A549 (cell line): ENCODE results near the gene REEP6. TPM values are rescaled to one million over a fixed set of nuclear protein-coding genes. Genes with fewer than 3 reads are reported as not detected.

Experiments
- ATAC-seq, 2 experiments: fragments of 200-7000 bp in 1 of 2; fragments of >200 bp in 1 of 2; cut with Nextera tagmentation in 1 of 2; cut with Tn5 transposase in 1 of 2; 3 replicates each; pipeline versions ENCODE4 v1.8.0 to v1.9.1; 2018 to 2020; ENCODE audit warnings: mild to moderate bottlenecking in 1 of 2, moderate library complexity in 1 of 2
- CTCF ChIA-PET: fragments of 300-600 bp; sonication (Branson Sonifier 250); formaldehyde crosslinking; extraction: SDS; loops from one replicate; lab custom pipeline; 2021; ENCODE audit warnings: antibody characterized with exemption, inconsistent platforms; lab: Yijun Ruan, JAX
- POLR2A ChIA-PET: fragments of 350-600 bp; formaldehyde crosslinking; extraction: SDS; loops from one replicate; lab custom pipeline; 2021; ENCODE audit warnings: antibody characterized with exemption, inconsistent platforms; lab: Yijun Ruan, JAX
- DNase-seq, 2 experiments: peaks; one replicate each; pipeline versions ENCODE4 v3.0.0 to v3.0.0-alpha.2; 2011 to 2016; ENCODE audit warnings: low read depth in 1 of 2, low spot score in 1 of 2
- FAIRE-seq: peaks from 2 replicates; lab custom pipeline; 2011; peaks lifted over from hg19 to GRCh38; lab: Jason Lieb, UNC
- H3K27ac ChIP-seq, 2 experiments: fragments of >200 bp; sonication (Bioruptor Twin); formaldehyde crosslinking; 3 replicates each; pipeline ENCODE4 v1.5.1; 2016 to 2017
- H3K4me1 ChIP-seq: fragments of >200 bp; sonication (Bioruptor Twin); formaldehyde crosslinking; 3 replicates; pipeline ENCODE4 v1.6.1; 2016
- H3K4me2 ChIP-seq: fragments of >200 bp; sonication (Bioruptor Twin); formaldehyde crosslinking; 3 replicates; pipeline ENCODE4 v1.6.1; 2016
- H3K4me3 ChIP-seq: fragments of >200 bp; sonication (Bioruptor Twin); formaldehyde crosslinking; 3 replicates; pipeline ENCODE4 v1.5.1; 2016
- H3K9me3 ChIP-seq: fragments of >200 bp; sonication (Bioruptor Twin); formaldehyde crosslinking; 3 replicates; pipeline ENCODE4 v1.6.1; 2016
- CEBPB ChIP-seq, 2 experiments: fragments of >200 bp in 1 of 2; sonication (Bioruptor Twin) in 1 of 2; formaldehyde crosslinking in 1 of 2; IDR thresholded peaks; 2 replicates each; pipeline ENCODE4 v1.6.1; 2012 to 2016
- CHD2 ChIP-seq: fragments of 150-350 bp; IDR thresholded peaks from 2 replicates; pipeline ENCODE4 v1.6.1; 2014; ENCODE audit warnings: low read length; ENCODE audit not compliant: partially characterized antibody
- FOSB ChIP-seq: fragments of 250-450 bp; sonication (Bioruptor Pico); IDR thresholded peaks from 2 replicates; pipeline ENCODE4 v1.5.0; 2020; ENCODE audit warnings: mild to moderate bottlenecking, moderate library complexity
- FOSL2 ChIP-seq, 2 experiments: fragments of 450-650 bp in 1 of 2; fragments of >200 bp in 1 of 2; sonication (Bioruptor Twin) in 1 of 2; formaldehyde crosslinking; IDR thresholded peaks; 2 replicates each; pipeline versions ENCODE4 v1.5.0 to v1.6.1; 2016 to 2020; ENCODE audit warnings: mild to moderate bottlenecking in 1 of 2, moderate library complexity in 1 of 2
- GATA3 ChIP-seq: IDR thresholded peaks from 2 replicates; pipeline ENCODE4 v1.6.1; 2012; ENCODE audit warnings: borderline replicate concordance
- HDAC2 ChIP-seq: fragments of 200-600 bp; sonication (generic); IDR thresholded peaks from 2 replicates; pipeline ENCODE4 v1.6.1; 2016
- HOXA7 ChIP-seq: fragments of 250-450 bp; sonication (Bioruptor Pico); IDR thresholded peaks from 2 replicates; pipeline ENCODE4 v1.5.0; 2020; ENCODE audit warnings: mild to moderate bottlenecking, moderate library complexity
- HOXB5 ChIP-seq: fragments of 250-450 bp; sonication (Bioruptor Pico); IDR thresholded peaks from 2 replicates; pipeline ENCODE4 v1.5.0; 2020; ENCODE audit warnings: mild to moderate bottlenecking, moderate library complexity
- JUN ChIP-seq, 2 experiments: fragments of >200 bp; sonication (Bioruptor Twin); formaldehyde crosslinking; IDR thresholded peaks; 2 replicates in 1 of 2; 3 replicates in 1 of 2; pipeline ENCODE4 v1.6.1; 2016 to 2017
- JUNB ChIP-seq: fragments of >200 bp; sonication (Bioruptor Twin); formaldehyde crosslinking; IDR thresholded peaks from 2 replicates; pipeline ENCODE4 v1.6.1; 2016
- NPAS2 ChIP-seq: fragments of 250-450 bp; sonication (Bioruptor Pico); IDR thresholded peaks from 2 replicates; pipeline ENCODE4 v1.8.0; 2022; ENCODE audit warnings: mild to moderate bottlenecking, moderate library complexity, borderline replicate concordance
- PHF8 ChIP-seq: fragments of 200-600 bp; sonication (generic); IDR thresholded peaks from 2 replicates; pipeline ENCODE4 v1.6.1; 2016; ENCODE audit warnings: low read depth, mild to moderate bottlenecking, antibody characterized with exemption, moderate library complexity, borderline replicate concordance
- POLR2A ChIP-seq: IDR thresholded peaks from 2 replicates; pipeline ENCODE4 v1.6.1; 2012; ENCODE audit warnings: mild to moderate bottlenecking, low read length
- RFX5 ChIP-seq: fragments of 450-650 bp; IDR thresholded peaks from 2 replicates; pipeline ENCODE4 v1.7.1; 2014; ENCODE audit warnings: antibody characterized with exemption, mild to moderate bottlenecking, moderate library complexity
- SMC3 ChIP-seq: fragments of >200 bp; sonication (Bioruptor Twin); formaldehyde crosslinking; IDR thresholded peaks from 3 replicates; pipeline ENCODE4 v1.6.1; 2018; ENCODE audit warnings: inconsistent platforms
- TP53 ChIP-seq: fragments of 250-450 bp; sonication (Bioruptor Pico); IDR thresholded peaks from 2 replicates; pipeline ENCODE4 v1.5.0; 2021; ENCODE audit warnings: mild to moderate bottlenecking, moderate library complexity
- ZFP36 ChIP-seq: fragments of 450-650 bp; IDR thresholded peaks from 2 replicates; pipeline ENCODE4 v1.6.1; 2014; ENCODE audit warnings: borderline replicate concordance; ENCODE audit not compliant: partially characterized antibody
- ZSCAN20 ChIP-seq: fragments of 250-450 bp; sonication (Bioruptor Pico); IDR thresholded peaks from 2 replicates; pipeline ENCODE4 v1.8.0; 2022; ENCODE audit warnings: mild to moderate bottlenecking, moderate library complexity
- WGBS: methylation state at CpG from one replicate; pipeline ENCODE4 v1.1.6; 2017; ENCODE audit errors: missing lambda C conversion rate; 5-methylcytosine and 5-hydroxymethylcytosine counted together
- polyA plus RNA-seq, 4 experiments: library from polyadenylated mRNA; depleted of rRNA in 3 of 4; stranded (reverse); fragments of >200 nt; fragmentation: RNase III in 1 of 4; extraction: RNeasy Plus Mini Kit Qiagen cat#74134 plus additional on column Dnase treatment in 1 of 4; gene quantifications; 2 replicates in 3 of 4; 3 replicates in 1 of 4; pipeline ENCODE4 v1.2.3, GENCODE V29; 2011 to 2017
- TF ChIP-seq, protein P1 (sequence below): fragments of 200-600 bp; sonication (generic); IDR thresholded peaks from 2 replicates; pipeline ENCODE4 v1.6.1; 2016; ENCODE audit warnings: antibody characterized with exemption, mild to moderate bottlenecking, moderate library complexity
- TF ChIP-seq, protein P2 (sequence below): fragments of >200 bp; sonication (Bioruptor Twin); formaldehyde crosslinking; IDR thresholded peaks from 3 replicates; pipeline ENCODE4 v1.6.1; 2016
- TF ChIP-seq, protein P3 (sequence below): IDR thresholded peaks from 2 replicates; pipeline ENCODE4 v1.6.1; 2012
- TF ChIP-seq, protein P4 (sequence below): IDR thresholded peaks from 2 replicates; pipeline ENCODE4 v1.6.1; 2012

REEP6 gene
- polyA plus RNA-seq, 2 of the 4 experiments (the other 2 are of a cell fraction), result 1.8 to 4.8 TPM

DNA sequence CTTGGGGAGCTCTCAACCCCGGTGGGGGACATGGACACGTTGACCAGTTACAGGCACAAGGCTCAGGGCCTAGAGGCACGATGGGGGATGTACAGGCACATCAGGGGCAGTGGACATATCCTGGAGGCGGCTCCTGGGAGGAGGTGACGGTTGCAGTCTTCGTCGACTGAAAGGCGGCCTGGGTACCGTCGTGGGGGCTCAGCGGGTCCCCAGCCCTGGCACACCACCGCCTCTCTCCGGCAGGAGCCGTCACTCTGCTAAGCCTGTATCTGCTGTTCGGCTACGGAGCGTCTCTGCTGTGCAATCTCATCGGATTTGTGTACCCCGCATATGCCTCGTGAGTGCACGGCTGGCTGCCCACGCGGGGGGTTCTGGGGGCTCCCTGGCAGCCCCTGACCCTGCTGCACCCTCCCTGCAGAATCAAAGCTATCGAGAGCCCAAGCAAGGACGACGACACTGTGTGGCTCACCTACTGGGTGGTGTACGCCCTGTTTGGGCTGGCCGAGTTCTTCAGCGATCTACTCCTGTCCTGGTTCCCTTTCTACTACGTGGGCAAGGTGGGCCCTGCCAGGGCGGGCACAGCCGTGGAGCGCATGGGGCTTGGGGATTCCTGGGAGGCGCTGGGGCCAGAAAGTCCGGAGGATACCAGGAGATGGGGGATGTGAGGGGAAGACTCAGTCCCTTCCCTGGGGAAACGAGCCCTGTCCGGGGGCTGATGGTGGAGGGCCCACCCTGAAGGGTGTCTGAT lies 4.2 kb downstream of the REEP6 start (continued):
- TF ChIP-seq, protein P1, sequence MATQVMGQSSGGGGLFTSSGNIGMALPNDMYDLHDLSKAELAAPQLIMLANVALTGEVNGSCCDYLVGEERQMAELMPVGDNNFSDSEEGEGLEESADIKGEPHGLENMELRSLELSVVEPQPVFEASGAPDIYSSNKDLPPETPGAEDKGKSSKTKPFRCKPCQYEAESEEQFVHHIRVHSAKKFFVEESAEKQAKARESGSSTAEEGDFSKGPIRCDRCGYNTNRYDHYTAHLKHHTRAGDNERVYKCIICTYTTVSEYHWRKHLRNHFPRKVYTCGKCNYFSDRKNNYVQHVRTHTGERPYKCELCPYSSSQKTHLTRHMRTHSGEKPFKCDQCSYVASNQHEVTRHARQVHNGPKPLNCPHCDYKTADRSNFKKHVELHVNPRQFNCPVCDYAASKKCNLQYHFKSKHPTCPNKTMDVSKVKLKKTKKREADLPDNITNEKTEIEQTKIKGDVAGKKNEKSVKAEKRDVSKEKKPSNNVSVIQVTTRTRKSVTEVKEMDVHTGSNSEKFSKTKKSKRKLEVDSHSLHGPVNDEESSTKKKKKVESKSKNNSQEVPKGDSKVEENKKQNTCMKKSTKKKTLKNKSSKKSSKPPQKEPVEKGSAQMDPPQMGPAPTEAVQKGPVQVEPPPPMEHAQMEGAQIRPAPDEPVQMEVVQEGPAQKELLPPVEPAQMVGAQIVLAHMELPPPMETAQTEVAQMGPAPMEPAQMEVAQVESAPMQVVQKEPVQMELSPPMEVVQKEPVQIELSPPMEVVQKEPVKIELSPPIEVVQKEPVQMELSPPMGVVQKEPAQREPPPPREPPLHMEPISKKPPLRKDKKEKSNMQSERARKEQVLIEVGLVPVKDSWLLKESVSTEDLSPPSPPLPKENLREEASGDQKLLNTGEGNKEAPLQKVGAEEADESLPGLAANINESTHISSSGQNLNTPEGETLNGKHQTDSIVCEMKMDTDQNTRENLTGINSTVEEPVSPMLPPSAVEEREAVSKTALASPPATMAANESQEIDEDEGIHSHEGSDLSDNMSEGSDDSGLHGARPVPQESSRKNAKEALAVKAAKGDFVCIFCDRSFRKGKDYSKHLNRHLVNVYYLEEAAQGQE, result no peak
- TF ChIP-seq HOXA7 (CRISPR knock-in tag), result no peak
- no peak for TF ChIP-seq ZFP36
- TF ChIP-seq FOSL2 (IDR thresholded peaks at IDR 0.05), result no peak
- no peak for TF ChIP-seq FOSL2 (CRISPR knock-in tag; IDR thresholded peaks at IDR 0.05)
- TF ChIP-seq, all 56 proteins: peak for 0

DNA sequence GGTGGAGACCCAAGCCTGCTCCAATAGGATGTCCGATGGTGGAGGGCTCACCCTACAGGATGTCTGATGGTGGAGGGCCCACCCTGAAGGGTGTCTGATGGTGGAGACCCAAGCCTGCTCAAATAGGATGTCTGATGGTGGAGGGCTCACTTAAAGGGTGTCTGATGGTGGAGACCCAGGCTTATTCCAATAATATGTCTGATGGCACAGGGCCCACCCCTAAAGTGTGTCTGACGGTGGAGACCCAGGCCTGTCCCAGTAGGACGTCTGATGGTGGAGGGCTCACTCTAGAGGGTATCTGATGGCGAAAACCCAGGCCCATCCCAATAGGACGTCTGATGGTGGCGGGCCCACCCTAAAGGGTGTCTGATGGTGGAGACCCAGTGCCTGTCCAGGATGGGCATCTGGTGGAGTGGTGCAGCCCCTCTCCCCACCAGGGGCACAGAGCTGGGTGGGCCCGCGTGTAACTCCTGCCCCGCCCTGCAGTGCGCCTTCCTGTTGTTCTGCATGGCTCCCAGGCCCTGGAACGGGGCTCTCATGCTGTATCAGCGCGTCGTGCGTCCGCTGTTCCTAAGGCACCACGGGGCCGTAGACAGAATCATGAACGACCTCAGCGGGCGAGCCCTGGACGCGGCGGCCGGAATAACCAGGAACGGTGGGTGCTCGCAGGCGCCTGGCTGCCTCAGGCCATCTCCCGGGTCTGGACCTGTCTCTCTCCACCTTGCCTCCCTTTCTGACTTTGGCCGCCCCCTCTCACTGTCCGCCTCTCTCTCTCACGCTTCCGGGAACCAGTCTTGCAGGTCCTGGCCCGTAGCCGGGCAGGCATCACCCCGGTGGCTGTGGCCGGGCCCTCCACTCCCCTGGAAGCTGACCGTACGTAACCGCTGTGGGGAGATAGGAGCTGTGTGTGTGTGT lies 5.1 kb downstream of the REEP6 start:
- CTCF ChIA-PET, result no interaction called here
- WGBS, result 86% methylated on average over 38 of the region's 40 CpGs
- FAIRE-seq (no peak), ATAC-seq (no peak), DNase-seq (no peak)
- Histone ChIP-seq H3K27ac (no peak overlapping the region), H3K4me3 (no peak overlapping the region), H3K4me2 (no peak overlapping the region), H3K4me1 (peaks cover 17% of the 10 kb centered on the region; the same call in 1 of the 3 replicates), H3K9me3 (no peaks in the 10 kb centered on the region)
- TF ChIP-seq SMC3 (no peak), HDAC2 (no peak), CEBPB (IDR thresholded peaks at IDR 0.05) (no peak), POLR2A (no peak), RFX5 (no peak), JUNB (no peak), HOXB5 (CRISPR knock-in tag) (no peak), GATA3 (no peak)
- TF ChIP-seq, protein P2, sequence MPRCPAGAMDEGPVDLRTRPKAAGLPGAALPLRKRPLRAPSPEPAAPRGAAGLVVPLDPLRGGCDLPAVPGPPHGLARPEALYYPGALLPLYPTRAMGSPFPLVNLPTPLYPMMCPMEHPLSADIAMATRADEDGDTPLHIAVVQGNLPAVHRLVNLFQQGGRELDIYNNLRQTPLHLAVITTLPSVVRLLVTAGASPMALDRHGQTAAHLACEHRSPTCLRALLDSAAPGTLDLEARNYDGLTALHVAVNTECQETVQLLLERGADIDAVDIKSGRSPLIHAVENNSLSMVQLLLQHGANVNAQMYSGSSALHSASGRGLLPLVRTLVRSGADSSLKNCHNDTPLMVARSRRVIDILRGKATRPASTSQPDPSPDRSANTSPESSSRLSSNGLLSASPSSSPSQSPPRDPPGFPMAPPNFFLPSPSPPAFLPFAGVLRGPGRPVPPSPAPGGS, result no peak
- POLR2A ChIA-PET, result no interaction called here

DNA sequence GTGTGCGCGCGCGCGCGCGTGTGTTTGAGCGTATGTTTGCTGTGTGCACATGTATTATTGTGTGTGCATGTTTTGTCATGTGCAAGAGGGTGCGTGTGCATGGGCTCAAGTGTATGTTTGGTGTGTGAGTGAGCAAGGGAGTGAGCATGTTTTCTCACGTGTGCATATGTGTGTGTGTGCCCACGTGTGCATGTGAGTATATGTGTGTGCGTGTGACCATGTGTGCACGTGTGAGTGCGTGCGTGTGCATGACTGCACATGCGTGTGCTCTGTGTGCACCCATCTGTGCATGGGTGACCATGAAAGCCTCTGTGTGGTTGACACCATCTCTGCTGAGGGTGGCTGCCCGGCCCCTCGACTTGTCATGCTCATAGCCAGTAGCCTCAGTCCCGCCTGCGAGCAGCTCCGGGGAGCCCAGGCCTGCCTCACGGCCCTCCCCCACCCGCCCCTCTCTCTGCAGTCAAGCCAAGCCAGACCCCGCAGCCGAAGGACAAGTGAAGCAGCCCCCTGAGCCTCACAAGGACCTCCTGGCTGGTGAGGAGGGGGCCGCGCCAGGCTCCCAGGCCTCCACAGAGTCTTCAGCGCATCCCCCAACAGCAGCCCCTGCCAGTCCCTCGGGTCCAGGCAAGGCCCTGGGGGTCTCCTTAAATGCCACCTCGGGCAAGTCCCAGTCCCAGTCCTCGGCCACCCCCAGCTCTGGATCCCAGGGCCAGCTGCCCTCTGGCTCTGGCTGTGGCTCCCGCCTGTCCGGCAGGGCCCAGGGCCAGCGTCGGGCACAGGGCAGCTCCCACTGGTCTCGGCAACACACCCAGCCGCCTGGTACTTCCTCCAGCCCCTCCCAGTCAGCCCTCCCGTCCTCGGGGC lies 6.0 kb downstream of the REEP6 start:
- ChIA-PET POLR2A (no interaction called here), CTCF (interaction anchor here (0.9 to 1.3 kb wide), 2 partner anchors 18 to 31 kb away, joined by 3 read pairs; no protein-coding TSS in a partner anchor)
- H3K9me3 ChIP-seq, result no peaks in the 10 kb centered on the region
- H3K4me2 ChIP-seq, result no peak overlapping the region
- no peak overlapping the region for H3K4me3 ChIP-seq
- ATAC-seq, result no peak
- no peak overlapping the region for H3K27ac ChIP-seq
- 88% methylated on average over 19 of the region's 39 CpGs for WGBS
- DNase-seq, result no peak
- TF ChIP-seq NPAS2 (CRISPR knock-in tag) (no peak), FOSB (CRISPR knock-in tag) (no peak), SMC3 (no peak), PHF8 (no peak), ZSCAN20 (CRISPR knock-in tag) (no peak), JUN (IDR thresholded peaks at IDR 0.05) (no peak), TP53 (no peak), CHD2 (no peak)
- TF ChIP-seq, protein P3, sequence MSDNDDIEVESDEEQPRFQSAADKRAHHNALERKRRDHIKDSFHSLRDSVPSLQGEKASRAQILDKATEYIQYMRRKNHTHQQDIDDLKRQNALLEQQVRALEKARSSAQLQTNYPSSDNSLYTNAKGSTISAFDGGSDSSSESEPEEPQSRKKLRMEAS, result no peak
- TF ChIP-seq, protein P4, sequence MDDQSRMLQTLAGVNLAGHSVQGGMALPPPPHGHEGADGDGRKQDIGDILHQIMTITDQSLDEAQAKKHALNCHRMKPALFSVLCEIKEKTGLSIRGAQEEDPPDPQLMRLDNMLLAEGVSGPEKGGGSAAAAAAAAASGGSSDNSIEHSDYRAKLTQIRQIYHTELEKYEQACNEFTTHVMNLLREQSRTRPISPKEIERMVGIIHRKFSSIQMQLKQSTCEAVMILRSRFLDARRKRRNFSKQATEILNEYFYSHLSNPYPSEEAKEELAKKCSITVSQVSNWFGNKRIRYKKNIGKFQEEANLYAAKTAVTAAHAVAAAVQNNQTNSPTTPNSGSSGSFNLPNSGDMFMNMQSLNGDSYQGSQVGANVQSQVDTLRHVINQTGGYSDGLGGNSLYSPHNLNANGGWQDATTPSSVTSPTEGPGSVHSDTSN, result no peak
- FAIRE-seq, result no peak
- H3K4me1 ChIP-seq, result peaks cover 13% of the 10 kb centered on the region; the same call in 1 of the 3 replicates
